CD14-positive monocyte (primary cell): ENCODE data around the gene PTGER1. TPM values are rescaled to one million over a fixed set of nuclear protein-coding genes. Genes with fewer than 3 reads are reported as not detected.

ENCODE experiments used
- DNase-seq, 3 donors: peaks; one replicate each; pipeline ENCODE4 v3.0.0-alpha.2; 2011 to 2022
- H2AFZ ChIP-seq: 2 replicates; pipeline ENCODE4 v1.6.0; 2012; ENCODE audit warnings: mild to moderate bottlenecking, low read depth, low read length, inconsistent platforms; ENCODE audit not compliant: insufficient read depth, poor library complexity, severe bottlenecking
- H3K27ac ChIP-seq, 2 donors: 1 replicate in 1 of 2; 2 replicates in 1 of 2; pipeline ENCODE4 v1.5.1; 2012 to 2013; ENCODE audit warnings: low read length in 2 of 2, control low read depth in 1 of 2, inconsistent platforms in 1 of 2, low read depth in 1 of 2, mild to moderate bottlenecking in 1 of 2
- H3K27me3 ChIP-seq, 2 donors: one replicate each; pipeline versions ENCODE4 v1.6.0 to v1.6.1; 2011 to 2013; ENCODE audit warnings: low read length in 2 of 2; ENCODE audit not compliant: control insufficient read depth in 2 of 2, insufficient read depth in 2 of 2
- H3K36me3 ChIP-seq, 2 donors: replicated peaks in 1 of 2; 1 replicate in 1 of 2; 2 replicates in 1 of 2; pipeline versions ENCODE4 v1.5.1 to v1.6.1; 2012 to 2013; ENCODE audit warnings: low read length in 2 of 2, control low read depth in 1 of 2, inconsistent platforms in 1 of 2, mild to moderate bottlenecking in 1 of 2; ENCODE audit not compliant: insufficient read depth in 2 of 2, control insufficient read depth in 1 of 2
- H3K4me1 ChIP-seq, 2 donors: 1 replicate in 1 of 2; 2 replicates in 1 of 2; pipeline versions ENCODE4 v1.5.1 to v1.6.1; 2012 to 2013; ENCODE audit warnings: low read length in 2 of 2, control low read depth in 1 of 2, inconsistent platforms in 1 of 2, mild to moderate bottlenecking in 1 of 2, moderate library complexity in 1 of 2; ENCODE audit not compliant: insufficient read depth in 2 of 2, control insufficient read depth in 1 of 2
- H3K4me2 ChIP-seq: replicated peaks from 2 replicates; pipeline ENCODE3; 2012; ENCODE audit warnings: low read length, moderate library complexity, mild to moderate bottlenecking; ENCODE audit not compliant: poor library complexity, severe bottlenecking; ENCODE audit errors: extremely low read depth
- H3K4me3 ChIP-seq, 3 experiments: fragments of 200-600 bp in 1 of 3; sonication (generic) in 1 of 3; replicated peaks in 1 of 3; 1 replicate in 2 of 3; 2 replicates in 1 of 3; pipeline ENCODE4 v1.5.1; 2011 to 2013; ENCODE audit warnings: low read length in 3 of 3, mild to moderate bottlenecking in 3 of 3, control low read depth in 2 of 3, low read depth in 2 of 3, inconsistent platforms in 1 of 3, moderate library complexity in 1 of 3
- H3K79me2 ChIP-seq: 2 replicates; pipeline ENCODE4 v1.6.0; 2012; ENCODE audit warnings: mild to moderate bottlenecking, control low read depth, inconsistent platforms, low read length, moderate library complexity; ENCODE audit not compliant: insufficient read depth
- H3K9ac ChIP-seq: 2 replicates; pipeline ENCODE4 v1.6.0; 2017; ENCODE audit warnings: low read length, mild to moderate bottlenecking; ENCODE audit not compliant: insufficient read depth, poor library complexity, severe bottlenecking
- H3K9me3 ChIP-seq, 2 donors: replicated peaks in 1 of 2; 1 replicate in 1 of 2; 2 replicates in 1 of 2; pipeline versions ENCODE4 v1.5.1 to v1.6.1; 2012 to 2013; ENCODE audit warnings: low read length in 2 of 2, control low read depth in 1 of 2; ENCODE audit not compliant: control insufficient read depth in 1 of 2, insufficient read depth in 1 of 2
- H4K20me1 ChIP-seq: 2 replicates; pipeline ENCODE4 v1.6.0; 2012; ENCODE audit warnings: mild to moderate bottlenecking, low read length, control low read depth, moderate library complexity; ENCODE audit not compliant: insufficient read depth
- H3K27ac Mint-ChIP-seq, 7 donors: one replicate each; pipeline ENCODE4 v1.8.0; 2020; ENCODE audit warnings: mild to moderate bottlenecking in 7 of 7, mixed read lengths in 7 of 7, moderate library complexity in 6 of 7, inconsistent platforms in 2 of 7
- H3K27me3 Mint-ChIP-seq, 3 donors: one replicate each; pipeline ENCODE4 v1.8.0; 2021 to 2022; ENCODE audit warnings: low read depth in 3 of 3, mild to moderate bottlenecking in 3 of 3, mixed read lengths in 3 of 3, moderate library complexity in 3 of 3, inconsistent platforms in 1 of 3
- H3K36me3 Mint-ChIP-seq, 2 donors: one replicate each; pipeline ENCODE4 v1.8.0; 2020; ENCODE audit warnings: mixed read lengths in 2 of 2, inconsistent platforms in 1 of 2, mild to moderate bottlenecking in 1 of 2
- H3K4me1 Mint-ChIP-seq: one replicate; pipeline ENCODE4 v1.8.0; 2020; ENCODE audit warnings: mild to moderate bottlenecking, mixed read lengths
- H3K4me3 Mint-ChIP-seq, 2 donors: one replicate each; pipeline ENCODE4 v1.8.0; 2020; ENCODE audit warnings: mild to moderate bottlenecking in 2 of 2, mixed read lengths in 2 of 2, moderate library complexity in 1 of 2
- H3K9me3 Mint-ChIP-seq, 7 donors: one replicate each; pipeline ENCODE4 v1.8.0; 2020 to 2022; ENCODE audit warnings: mixed read lengths in 7 of 7, mild to moderate bottlenecking in 6 of 7, moderate library complexity in 6 of 7, inconsistent platforms in 2 of 7
- CTCF ChIP-seq: fragments of 200-600 bp; IDR thresholded peaks from one replicate; pipeline ENCODE4 v1.8.0; 2022; ENCODE audit warnings: antibody characterized with exemption, mild to moderate bottlenecking
- WGBS: methylation state at CpG from one replicate; pipeline ENCODE4 v1.1.5; 2013; ENCODE audit warnings: missing lambda C conversion rate; ENCODE audit not compliant: insufficient coverage; 5-methylcytosine and 5-hydroxymethylcytosine counted together
- intact Hi-C, 2 donors: fragments of 100-400 bp; cut with micrococcal nuclease; formaldehyde crosslinking; loops; one replicate each; pipeline versions ENCODE4 v1.15.0 to v1.15.1; 2023
- polyA plus RNA-seq, 3 donors: library from polyadenylated mRNA; depleted of rRNA in 1 of 3; unstranded in 2 of 3; stranded (reverse) in 1 of 3; fragments of 300-500 nt in 2 of 3; fragments of >200 nt in 1 of 3; fragmentation: Illumina TruSeq in 2 of 3; gene quantifications; 1 replicate in 2 of 3; 2 replicates in 1 of 3; pipeline ENCODE4 v1.2.3, GENCODE V29; 2012 to 2021

PTGER1 gene
- polyA plus RNA-seq, 3 donors, result not detected

- 86% methylated on average over 10 of the region's 17 CpGs for WGBS
- Histone ChIP-seq H3K27me3 (peaks cover 0 to 2% of the 10 kb centered on the region in 2 donors), H3K79me2 (peaks cover 70% of the 10 kb centered on the region), H2AFZ (no peak overlapping the region), H4K20me1 (peaks cover 7% of the 10 kb centered on the region), H3K9ac (no peak overlapping the region), H3K4me1 (peaks cover 64 to 73% of the 10 kb centered on the region in 2 donors), H3K9me3 (no peaks in the 10 kb centered on the region), H3K4me2 (peak overlapping the region; percentile 93), H3K36me3 (peaks cover 0 to 5% of the 10 kb centered on the region in 2 donors), H3K27ac (peak overlapping the region; percentile 22 to 70), H3K4me3 (peak overlapping the region in 1 of 3 experiments; percentile 89)
- Mint-ChIP-seq H3K27me3 (peaks cover 6 to 9% (median 7%) of the 10 kb centered on the region in 3 donors), H3K4me1 (peaks cover 62% of the 10 kb centered on the region), H3K9me3 (no peaks in the 10 kb centered on the region), H3K27ac (peak overlapping the region; percentile 55 to 96 (median 86)), H3K4me3 (peak overlapping the region; percentile 69 to 87), H3K36me3 (peaks cover 2 to 15% of the 10 kb centered on the region in 2 donors)
- intact Hi-C loops, result loop anchor here (2.0 to 5.0 kb wide), 2 partner anchors 15 to 42 kb away; partner anchors contain the start of gene PTGER1 (in 1 of the 2)
- DNase-seq, result no peak
- TF ChIP-seq CTCF, result no peak
Measured at GRCh38 chr19:14435320-14436050, 39.7 kb downstream of the PTGER1 start.

- Mint-ChIP-seq H3K27me3 (peaks cover 6 to 11% (median 7%) of the 10 kb centered on the region in 3 donors), H3K4me1 (peaks cover 56% of the 10 kb centered on the region), H3K4me3 (peak overlapping the region; percentile 79 to 87), H3K36me3 (peaks cover 2 to 14% of the 10 kb centered on the region in 2 donors), H3K9me3 (no peaks in the 10 kb centered on the region), H3K27ac (peak overlapping the region; percentile 77 to 96 (median 86))
- 78% methylated on average over 18 of the region's 23 CpGs for WGBS
- peaks cover 63% of the 10 kb centered on the region for H3K79me2 ChIP-seq
- intact Hi-C loops, result loop anchor here (2.0 to 5.0 kb wide), 2 partner anchors 14 to 43 kb away; partner anchors contain the start of gene PTGER1 (in 1 of the 2)
- peak overlapping the region; percentile 78 for H3K9ac ChIP-seq
- H3K9me3 ChIP-seq, result no peaks in the 10 kb centered on the region
- H3K36me3 ChIP-seq, result peaks cover 0 to 5% of the 10 kb centered on the region in 2 donors
- peak overlapping the region; percentile 57 to 93 (median 89) for H3K4me3 ChIP-seq
- H3K4me1 ChIP-seq, result peaks cover 57 to 66% of the 10 kb centered on the region in 2 donors
- peak; percentile 76 to 87 (median 82) for DNase-seq
- peak overlapping the region; percentile 22 to 70 for H3K27ac ChIP-seq
- H3K27me3 ChIP-seq, result peaks cover 0 to 2% of the 10 kb centered on the region in 2 donors
- no peak for TF ChIP-seq CTCF
- H2AFZ ChIP-seq, result no peak overlapping the region
- peak overlapping the region; percentile 93 for H3K4me2 ChIP-seq
- H4K20me1 ChIP-seq, result peaks cover 7% of the 10 kb centered on the region
Measured at GRCh38 chr19:14434543-14435319, 40.4 kb downstream of the PTGER1 start.
